Measurements from ENCODE around the gene KRT76. TPM values are rescaled to one million over a fixed set of nuclear protein-coding genes. Genes with fewer than 3 reads are reported as not detected.

The KRT76 gene
- total RNA-seq, 1 donor from 2014 or later, result not detected

GRCh38 chr12:52735816-52736632, 41.1 kb downstream of the KRT76 start:
- no peaks in the 10 kb centered on the region for H3K36me3 Mint-ChIP-seq (ENCODE audit: low read depth)
- H3K27ac Mint-ChIP-seq, result no peak overlapping the region
- no peak for DNase-seq (ENCODE audit: low spot score)
- intact Hi-C loops (cut with micrococcal nuclease), result no loop called here
- H3K27me3 Mint-ChIP-seq (ENCODE audit: low read depth), result no peaks in the 10 kb centered on the region
- H3K4me1 Mint-ChIP-seq (ENCODE audit: low read depth), result no peaks in the 10 kb centered on the region
- no peaks in the 10 kb centered on the region for H3K9me3 Mint-ChIP-seq
- H3K4me3 Mint-ChIP-seq (ENCODE audit: low read depth), result no peak overlapping the region

- Mint-ChIP-seq H3K27me3 (ENCODE audit: low read depth) (no peaks in the 10 kb centered on the region), H3K36me3 (ENCODE audit: low read depth) (no peaks in the 10 kb centered on the region), H3K4me3 (ENCODE audit: low read depth) (no peak overlapping the region), H3K27ac (no peak overlapping the region), H3K4me1 (ENCODE audit: low read depth) (no peaks in the 10 kb centered on the region), H3K9me3 (no peaks in the 10 kb centered on the region)
- no peak for DNase-seq (ENCODE audit: low spot score)
- intact Hi-C loops (cut with micrococcal nuclease), result no loop called here
Observed at GRCh38 chr12:52735106-52735505, 42.0 kb downstream of the KRT76 start.

- Mint-ChIP-seq H3K27me3 (ENCODE audit: low read depth) (peaks cover 20% of the 10 kb centered on the region), H3K27ac (no peak overlapping the region), H3K4me1 (ENCODE audit: low read depth) (no peaks in the 10 kb centered on the region), H3K36me3 (ENCODE audit: low read depth) (no peaks in the 10 kb centered on the region), H3K4me3 (ENCODE audit: low read depth) (no peak overlapping the region), H3K9me3 (no peaks in the 10 kb centered on the region)
- no peak for DNase-seq (ENCODE audit: low spot score)
- intact Hi-C loops (cut with micrococcal nuclease), result no loop called here
Observed at GRCh38 chr12:52730793-52731192, 46.4 kb downstream of the KRT76 start.

GRCh38 chr12:52730383-52730782, 46.8 kb downstream of the KRT76 start:
- Mint-ChIP-seq H3K4me1 (ENCODE audit: low read depth) (no peaks in the 10 kb centered on the region), H3K27ac (no peak overlapping the region), H3K36me3 (ENCODE audit: low read depth) (no peaks in the 10 kb centered on the region), H3K9me3 (no peaks in the 10 kb centered on the region), H3K4me3 (ENCODE audit: low read depth) (no peak overlapping the region), H3K27me3 (ENCODE audit: low read depth) (peaks cover 20% of the 10 kb centered on the region)
- no peak for DNase-seq (ENCODE audit: low spot score)
- intact Hi-C loops (cut with micrococcal nuclease), result no loop called here

- Mint-ChIP-seq H3K27ac (no peak overlapping the region), H3K9me3 (no peaks in the 10 kb centered on the region), H3K4me1 (ENCODE audit: low read depth) (no peaks in the 10 kb centered on the region), H3K27me3 (ENCODE audit: low read depth) (peaks cover 20% of the 10 kb centered on the region), H3K4me3 (ENCODE audit: low read depth) (no peak overlapping the region), H3K36me3 (ENCODE audit: low read depth) (no peaks in the 10 kb centered on the region)
- intact Hi-C loops (cut with micrococcal nuclease), result no loop called here
- no peak for DNase-seq (ENCODE audit: low spot score)
Observed at GRCh38 chr12:52729147-52729546, 48.0 kb downstream of the KRT76 start.

- H3K36me3 Mint-ChIP-seq (ENCODE audit: low read depth), result no peaks in the 10 kb centered on the region
- no peaks in the 10 kb centered on the region for H3K9me3 Mint-ChIP-seq
- intact Hi-C loops (cut with micrococcal nuclease), result no loop called here
- H3K27me3 Mint-ChIP-seq (ENCODE audit: low read depth), result peaks cover 20% of the 10 kb centered on the region
- H3K27ac Mint-ChIP-seq, result no peak overlapping the region
- DNase-seq (ENCODE audit: low spot score), result no peak
- H3K4me1 Mint-ChIP-seq (ENCODE audit: low read depth), result no peaks in the 10 kb centered on the region
- no peak overlapping the region for H3K4me3 Mint-ChIP-seq (ENCODE audit: low read depth)
Observed at GRCh38 chr12:52728374-52728773, 48.8 kb downstream of the KRT76 start.

- no peaks in the 10 kb centered on the region for H3K36me3 Mint-ChIP-seq (ENCODE audit: low read depth)
- no peaks in the 10 kb centered on the region for H3K9me3 Mint-ChIP-seq
- no peaks in the 10 kb centered on the region for H3K4me1 Mint-ChIP-seq (ENCODE audit: low read depth)
- peaks cover 20% of the 10 kb centered on the region for H3K27me3 Mint-ChIP-seq (ENCODE audit: low read depth)
- intact Hi-C loops (cut with micrococcal nuclease), result no loop called here
- no peak overlapping the region for H3K27ac Mint-ChIP-seq
- DNase-seq (ENCODE audit: low spot score), result no peak
- no peak overlapping the region for H3K4me3 Mint-ChIP-seq (ENCODE audit: low read depth)
Observed at GRCh38 chr12:52727037-52727436, 50.1 kb downstream of the KRT76 start.

- intact Hi-C loops (cut with micrococcal nuclease), result no loop called here
- DNase-seq (ENCODE audit: low spot score), result no peak
- no peaks in the 10 kb centered on the region for H3K9me3 Mint-ChIP-seq
- H3K27ac Mint-ChIP-seq, result no peak overlapping the region
- H3K4me3 Mint-ChIP-seq (ENCODE audit: low read depth), result no peak overlapping the region
- H3K36me3 Mint-ChIP-seq (ENCODE audit: low read depth), result no peaks in the 10 kb centered on the region
- H3K27me3 Mint-ChIP-seq (ENCODE audit: low read depth), result peaks cover 20% of the 10 kb centered on the region
- H3K4me1 Mint-ChIP-seq (ENCODE audit: low read depth), result no peaks in the 10 kb centered on the region
Observed at GRCh38 chr12:52726451-52726850, 50.7 kb downstream of the KRT76 start.

- no peak overlapping the region for H3K27ac Mint-ChIP-seq
- H3K27me3 Mint-ChIP-seq (ENCODE audit: low read depth), result peaks cover 16% of the 10 kb centered on the region
- H3K4me3 Mint-ChIP-seq (ENCODE audit: low read depth), result no peak overlapping the region
- no peaks in the 10 kb centered on the region for H3K36me3 Mint-ChIP-seq (ENCODE audit: low read depth)
- DNase-seq (ENCODE audit: low spot score), result no peak
- intact Hi-C loops (cut with micrococcal nuclease), result no loop called here
- H3K4me1 Mint-ChIP-seq (ENCODE audit: low read depth), result no peaks in the 10 kb centered on the region
- no peaks in the 10 kb centered on the region for H3K9me3 Mint-ChIP-seq
Observed at GRCh38 chr12:52724384-52724783, 52.8 kb downstream of the KRT76 start.

- no peak for DNase-seq (ENCODE audit: low spot score)
- no peak overlapping the region for H3K4me3 Mint-ChIP-seq (ENCODE audit: low read depth)
- peaks cover 11% of the 10 kb centered on the region for H3K27me3 Mint-ChIP-seq (ENCODE audit: low read depth)
- no peaks in the 10 kb centered on the region for H3K36me3 Mint-ChIP-seq (ENCODE audit: low read depth)
- intact Hi-C loops (cut with micrococcal nuclease), result no loop called here
- no peaks in the 10 kb centered on the region for H3K4me1 Mint-ChIP-seq (ENCODE audit: low read depth)
- H3K9me3 Mint-ChIP-seq, result no peaks in the 10 kb centered on the region
- no peak overlapping the region for H3K27ac Mint-ChIP-seq
Observed at GRCh38 chr12:52722680-52723079, 54.5 kb downstream of the KRT76 start.

GRCh38 chr12:52721838-52722470, 55.2 kb downstream of the KRT76 start:
- H3K9me3 Mint-ChIP-seq, result no peaks in the 10 kb centered on the region
- DNase-seq (ENCODE audit: low spot score), result no peak
- H3K36me3 Mint-ChIP-seq (ENCODE audit: low read depth), result no peaks in the 10 kb centered on the region
- H3K27ac Mint-ChIP-seq, result no peak overlapping the region
- intact Hi-C loops (cut with micrococcal nuclease), result no loop called here
- H3K4me1 Mint-ChIP-seq (ENCODE audit: low read depth), result no peaks in the 10 kb centered on the region
- H3K4me3 Mint-ChIP-seq (ENCODE audit: low read depth), result no peak overlapping the region
- peaks cover 8% of the 10 kb centered on the region for H3K27me3 Mint-ChIP-seq (ENCODE audit: low read depth)

- no peak for DNase-seq (ENCODE audit: low spot score)
- peaks cover 17% of the 10 kb centered on the region for H3K27me3 Mint-ChIP-seq (ENCODE audit: low read depth)
- H3K36me3 Mint-ChIP-seq (ENCODE audit: low read depth), result no peaks in the 10 kb centered on the region
- no peaks in the 10 kb centered on the region for H3K9me3 Mint-ChIP-seq
- intact Hi-C loops (cut with micrococcal nuclease), result no loop called here
- no peaks in the 10 kb centered on the region for H3K4me1 Mint-ChIP-seq (ENCODE audit: low read depth)
- H3K4me3 Mint-ChIP-seq (ENCODE audit: low read depth), result no peak overlapping the region
- no peak overlapping the region for H3K27ac Mint-ChIP-seq
Observed at GRCh38 chr12:52720365-52720886, 56.7 kb downstream of the KRT76 start.
